ENCODE results near the gene COL27A1. TPM values are rescaled to one million over a fixed set of nuclear protein-coding genes. Genes with fewer than 3 reads are reported as not detected.

The COL27A1 gene
- total and polyA plus RNA-seq, 5 donors: 2.6 to 10.3 (median 8.4) TPM

GRCh38 chr9:114205171-114206015, 50.1 kb downstream of the COL27A1 start:
- Histone ChIP-seq H3K27ac (ENCODE audit: low read length) (peak overlapping the region; percentile 12), H3K27me3 (ENCODE audit: control insufficient read depth, insufficient read depth) (no peaks in the 10 kb centered on the region), H3K4me3 (ENCODE audit: low read length) (no peak overlapping the region), H3K9me3 (ENCODE audit: control insufficient read depth, low read length) (no peaks in the 10 kb centered on the region), H3K4me1 (ENCODE audit: control insufficient read depth, insufficient read depth, low read length) (peaks cover 12% of the 10 kb centered on the region)
- WGBS: 64% methylated on average over 10 of the region's 10 CpGs
- ATAC-seq (peak in 1 of 2 donors; percentile 17), DNase-seq (peak in 1 of 3 donors; percentile 51)
- intact Hi-C loops (cut with DNase I): no loop called here

- WGBS: 91% methylated on average over 5 of the region's 5 CpGs
- peaks cover 12% of the 10 kb centered on the region for H3K4me1 ChIP-seq (ENCODE audit: control insufficient read depth, insufficient read depth, low read length)
- no peaks in the 10 kb centered on the region for H3K27me3 ChIP-seq (ENCODE audit: control insufficient read depth, insufficient read depth)
- intact Hi-C loops (cut with DNase I): no loop called here
- no peaks in the 10 kb centered on the region for H3K9me3 ChIP-seq (ENCODE audit: control insufficient read depth, low read length)
- ATAC-seq (no peak), DNase-seq (no peak)
- H3K27ac ChIP-seq (ENCODE audit: low read length): peak overlapping the region; percentile 43
- no peak overlapping the region for H3K4me3 ChIP-seq (ENCODE audit: low read length)
These were observed 51.0 kb downstream of the COL27A1 start for GRCh38 chr9:114206221-114206789.

GRCh38 chr9:114207034-114207810, 51.9 kb downstream of the COL27A1 start:
- intact Hi-C loops (cut with DNase I): no loop called here
- 52% methylated on average over 9 of the region's 9 CpGs for WGBS
- Histone ChIP-seq H3K4me1 (ENCODE audit: control insufficient read depth, insufficient read depth, low read length) (peaks cover 12% of the 10 kb centered on the region), H3K9me3 (ENCODE audit: control insufficient read depth, low read length) (no peaks in the 10 kb centered on the region), H3K27me3 (ENCODE audit: control insufficient read depth, insufficient read depth) (no peaks in the 10 kb centered on the region), H3K27ac (ENCODE audit: low read length) (peak overlapping the region; percentile 94), H3K4me3 (ENCODE audit: low read length) (no peak overlapping the region)
- DNase-seq (peak; percentile 58 to 90 (median 83)), ATAC-seq (peak; percentile 80 to 81)

- ATAC-seq (no peak), DNase-seq (no peak)
- H3K4me1 ChIP-seq (ENCODE audit: control insufficient read depth, insufficient read depth, low read length): peaks cover 12% of the 10 kb centered on the region
- no peaks in the 10 kb centered on the region for H3K27me3 ChIP-seq (ENCODE audit: control insufficient read depth, insufficient read depth)
- H3K27ac ChIP-seq (ENCODE audit: low read length): peak overlapping the region; percentile 94
- 93% methylated on average over 6 of the region's 6 CpGs for WGBS
- no peaks in the 10 kb centered on the region for H3K9me3 ChIP-seq (ENCODE audit: control insufficient read depth, low read length)
- no peak overlapping the region for H3K4me3 ChIP-seq (ENCODE audit: low read length)
- intact Hi-C loops (cut with DNase I): no loop called here
These were observed 52.5 kb downstream of the COL27A1 start for GRCh38 chr9:114207845-114208244.

GRCh38 chr9:114209151-114209550, 53.8 kb downstream of the COL27A1 start:
- Histone ChIP-seq H3K9me3 (ENCODE audit: control insufficient read depth, low read length) (no peaks in the 10 kb centered on the region), H3K4me3 (ENCODE audit: low read length) (no peak overlapping the region), H3K4me1 (ENCODE audit: control insufficient read depth, insufficient read depth, low read length) (peaks cover 12% of the 10 kb centered on the region), H3K27ac (ENCODE audit: low read length) (no peak overlapping the region), H3K27me3 (ENCODE audit: control insufficient read depth, insufficient read depth) (no peaks in the 10 kb centered on the region)
- intact Hi-C loops (cut with DNase I): no loop called here
- ATAC-seq (no peak), DNase-seq (no peak)
- WGBS: 95% methylated on average over 18 of the region's 18 CpGs

GRCh38 chr9:114210136-114210535, 54.8 kb downstream of the COL27A1 start:
- H3K27ac ChIP-seq (ENCODE audit: low read length): no peak overlapping the region
- H3K27me3 ChIP-seq (ENCODE audit: control insufficient read depth, insufficient read depth): no peaks in the 10 kb centered on the region
- peaks cover 19% of the 10 kb centered on the region for H3K4me1 ChIP-seq (ENCODE audit: control insufficient read depth, insufficient read depth, low read length)
- WGBS: 95% methylated on average over 4 of the region's 4 CpGs
- intact Hi-C loops (cut with DNase I): no loop called here
- DNase-seq (no peak), ATAC-seq (no peak)
- no peaks in the 10 kb centered on the region for H3K9me3 ChIP-seq (ENCODE audit: control insufficient read depth, low read length)
- no peak overlapping the region for H3K4me3 ChIP-seq (ENCODE audit: low read length)

- Histone ChIP-seq H3K27ac (ENCODE audit: low read length) (no peak overlapping the region), H3K27me3 (ENCODE audit: control insufficient read depth, insufficient read depth) (no peaks in the 10 kb centered on the region), H3K9me3 (ENCODE audit: control insufficient read depth, low read length) (no peaks in the 10 kb centered on the region), H3K4me3 (ENCODE audit: low read length) (no peak overlapping the region), H3K4me1 (ENCODE audit: control insufficient read depth, insufficient read depth, low read length) (peaks cover 19% of the 10 kb centered on the region)
- ATAC-seq (no peak), DNase-seq (no peak)
- 84% methylated on average over 15 of the region's 15 CpGs for WGBS
- intact Hi-C loops (cut with DNase I): no loop called here
These were observed 55.4 kb downstream of the COL27A1 start for GRCh38 chr9:114210691-114211276.

- H3K9me3 ChIP-seq (ENCODE audit: control insufficient read depth, low read length): no peaks in the 10 kb centered on the region
- no peak for DNase-seq
- H3K4me1 ChIP-seq (ENCODE audit: control insufficient read depth, insufficient read depth, low read length): peaks cover 16% of the 10 kb centered on the region
- H3K27ac ChIP-seq (ENCODE audit: low read length): no peak overlapping the region
- H3K27me3 ChIP-seq (ENCODE audit: control insufficient read depth, insufficient read depth): no peaks in the 10 kb centered on the region
- H3K4me3 ChIP-seq (ENCODE audit: low read length): no peak overlapping the region
- WGBS: 91% methylated on average over 5 of the region's 5 CpGs
- intact Hi-C loops (cut with DNase I): no loop called here
- ATAC-seq: no peak
These were observed 57.5 kb downstream of the COL27A1 start for GRCh38 chr9:114212826-114213225.

- Histone ChIP-seq H3K27me3 (ENCODE audit: control insufficient read depth, insufficient read depth) (no peaks in the 10 kb centered on the region), H3K4me1 (ENCODE audit: control insufficient read depth, insufficient read depth, low read length) (peaks cover 16% of the 10 kb centered on the region), H3K27ac (ENCODE audit: low read length) (no peak overlapping the region), H3K4me3 (ENCODE audit: low read length) (no peak overlapping the region), H3K9me3 (ENCODE audit: control insufficient read depth, low read length) (no peaks in the 10 kb centered on the region)
- intact Hi-C loops (cut with DNase I): no loop called here
- DNase-seq (no peak), ATAC-seq (no peak)
- 95% methylated on average over 6 of the region's 6 CpGs for WGBS
These were observed 58.2 kb downstream of the COL27A1 start for GRCh38 chr9:114213566-114213965.

GRCh38 chr9:114214181-114214580, 58.8 kb downstream of the COL27A1 start:
- ATAC-seq (peak; percentile 15 to 47), DNase-seq (peak; percentile 73 to 86 (median 84))
- Histone ChIP-seq H3K4me1 (ENCODE audit: control insufficient read depth, insufficient read depth, low read length) (peaks cover 16% of the 10 kb centered on the region), H3K9me3 (ENCODE audit: control insufficient read depth, low read length) (no peaks in the 10 kb centered on the region), H3K27me3 (ENCODE audit: control insufficient read depth, insufficient read depth) (no peaks in the 10 kb centered on the region), H3K4me3 (ENCODE audit: low read length) (no peak overlapping the region), H3K27ac (ENCODE audit: low read length) (no peak overlapping the region)
- 51% methylated on average over 6 of the region's 6 CpGs for WGBS
- intact Hi-C loops (cut with DNase I): no loop called here
